Thymus (tissue), 11 donors: ENCODE measurements around the gene CLNK. TPM values are rescaled to one million over a fixed set of nuclear protein-coding genes. Genes with fewer than 3 reads are reported as not detected.
A peak's percentile ranks its signal among the peaks of the same experiment; 100 is the strongest.

Experiments used
- DNase-seq, 9 donors: peaks; one replicate each; pipeline ENCODE4 v3.0.0-alpha.2; 2013; ENCODE audit warnings: low spot score in 9 of 9, low read depth in 6 of 9, missing footprints in 1 of 9
- H3K27ac ChIP-seq, 2 donors: one replicate each; pipeline ENCODE4 v1.5.1; 2013; ENCODE audit warnings: control low read depth in 1 of 2, low read depth in 1 of 2, low read length in 1 of 2, mild to moderate bottlenecking in 1 of 2, moderate library complexity in 1 of 2
- H3K27me3 ChIP-seq, 2 donors: one replicate each; pipeline ENCODE4 v1.5.1; 2013; ENCODE audit warnings: low read length in 1 of 2; ENCODE audit not compliant: control insufficient read depth in 2 of 2, insufficient read depth in 1 of 2
- H3K36me3 ChIP-seq, 2 donors: one replicate each; pipeline ENCODE4 v1.5.1; 2013; ENCODE audit warnings: low read length in 1 of 2, mild to moderate bottlenecking in 1 of 2, moderate library complexity in 1 of 2; ENCODE audit not compliant: control insufficient read depth in 2 of 2, insufficient read depth in 2 of 2
- H3K4me1 ChIP-seq, 2 donors: one replicate each; pipeline ENCODE4 v1.5.1; 2013; ENCODE audit warnings: low read length in 2 of 2; ENCODE audit not compliant: control insufficient read depth in 2 of 2, insufficient read depth in 2 of 2
- H3K4me3 ChIP-seq, 2 donors: one replicate each; pipeline ENCODE4 v1.5.1; 2013; ENCODE audit warnings: low read length in 2 of 2, control low read depth in 1 of 2, mild to moderate bottlenecking in 1 of 2
- H3K9me3 ChIP-seq, 2 donors: one replicate each; pipeline ENCODE4 v1.5.1; 2013; ENCODE audit warnings: low read length in 1 of 2, mild to moderate bottlenecking in 1 of 2; ENCODE audit not compliant: control insufficient read depth in 2 of 2, insufficient read depth in 1 of 2
- WGBS: extraction: QIAGEN DNeasy Blood & Tissue Kit; methylation state at CpG from one replicate; pipeline ENCODE4 v1.1.7; 2013; 5-methylcytosine and 5-hydroxymethylcytosine counted together
- polyA plus RNA-seq: library from polyadenylated mRNA; stranded (reverse); fragments of 200-250 nt; gene quantifications from one replicate; pipeline ENCODE4 v1.2.3, GENCODE V29; 2013
- total RNA-seq: library from RNA; stranded (reverse); fragments of 120-200 nt; gene quantifications from one replicate; pipeline ENCODE4 v1.2.4, GENCODE V29; 2013
- donor health status: healthy.

CLNK gene
- total and polyA plus RNA-seq, 2 donors = 1.9 to 2.6 TPM

GRCh38 chr4:10552591-10553280 lies 131.8 kb downstream of the CLNK start:
- Histone ChIP-seq H3K27ac (no peak overlapping the region), H3K27me3 (no peaks in the 10 kb centered on the region), H3K9me3 (no peaks in the 10 kb centered on the region), H3K4me3 (no peak overlapping the region), H3K4me1 (peaks cover 0 to 3% of the 10 kb centered on the region in 2 donors), H3K36me3 (no peaks in the 10 kb centered on the region)
- WGBS = 86% methylated on average over 13 of the region's 13 CpGs
- no peak for DNase-seq

GRCh38 chr4:10535912-10536311 lies 148.7 kb downstream of the CLNK start:
- Histone ChIP-seq H3K9me3 (no peaks in the 10 kb centered on the region), H3K27me3 (no peaks in the 10 kb centered on the region), H3K4me1 (no peaks in the 10 kb centered on the region), H3K27ac (no peak overlapping the region), H3K4me3 (no peak overlapping the region), H3K36me3 (no peaks in the 10 kb centered on the region)
- DNase-seq = no peak
- 87% methylated on average over 5 of the region's 5 CpGs for WGBS

- Histone ChIP-seq H3K4me1 (no peaks in the 10 kb centered on the region), H3K36me3 (no peaks in the 10 kb centered on the region), H3K27ac (no peak overlapping the region), H3K9me3 (no peaks in the 10 kb centered on the region), H3K4me3 (no peak overlapping the region), H3K27me3 (no peaks in the 10 kb centered on the region)
- 95% methylated on average over 6 of the region's 6 CpGs for WGBS
- no peak for DNase-seq
Measured at GRCh38 chr4:10534820-10535219, 149.7 kb downstream of the CLNK start.

- no peak for DNase-seq
- Histone ChIP-seq H3K36me3 (no peaks in the 10 kb centered on the region), H3K27ac (no peak overlapping the region), H3K27me3 (no peaks in the 10 kb centered on the region), H3K9me3 (no peaks in the 10 kb centered on the region), H3K4me1 (no peaks in the 10 kb centered on the region), H3K4me3 (no peak overlapping the region)
- 92% methylated on average over 2 of the region's 2 CpGs for WGBS
Measured at GRCh38 chr4:10532155-10532554, 152.4 kb downstream of the CLNK start.

- peak in 1 of 9 donors; percentile 22 for DNase-seq
- Histone ChIP-seq H3K4me1 (no peaks in the 10 kb centered on the region), H3K27me3 (no peaks in the 10 kb centered on the region), H3K4me3 (no peak overlapping the region), H3K27ac (no peak overlapping the region), H3K9me3 (no peaks in the 10 kb centered on the region), H3K36me3 (no peaks in the 10 kb centered on the region)
- WGBS = 90% methylated on average over 11 of the region's 11 CpGs
Measured at GRCh38 chr4:10530137-10530786, 154.3 kb downstream of the CLNK start.

GRCh38 chr4:10529291-10530136 lies 155.1 kb downstream of the CLNK start:
- WGBS = 94% methylated on average over 2 of the region's 2 CpGs
- no peaks in the 10 kb centered on the region for H3K27me3 ChIP-seq
- no peaks in the 10 kb centered on the region for H3K9me3 ChIP-seq
- no peaks in the 10 kb centered on the region for H3K36me3 ChIP-seq
- no peaks in the 10 kb centered on the region for H3K4me1 ChIP-seq
- DNase-seq = no peak
- H3K27ac ChIP-seq = no peak overlapping the region
- no peak overlapping the region for H3K4me3 ChIP-seq

GRCh38 chr4:10527438-10527837 lies 157.1 kb downstream of the CLNK start:
- H3K4me1 ChIP-seq = no peaks in the 10 kb centered on the region
- no peak overlapping the region for H3K27ac ChIP-seq
- WGBS = 93% methylated on average over 3 of the region's 3 CpGs
- no peak overlapping the region for H3K4me3 ChIP-seq
- no peaks in the 10 kb centered on the region for H3K36me3 ChIP-seq
- H3K27me3 ChIP-seq = no peaks in the 10 kb centered on the region
- no peaks in the 10 kb centered on the region for H3K9me3 ChIP-seq
- no peak for DNase-seq

- H3K27me3 ChIP-seq = no peaks in the 10 kb centered on the region
- WGBS = 92% methylated on average over 12 of the region's 12 CpGs
- no peak overlapping the region for H3K27ac ChIP-seq
- DNase-seq = no peak
- no peaks in the 10 kb centered on the region for H3K4me1 ChIP-seq
- H3K9me3 ChIP-seq = no peaks in the 10 kb centered on the region
- H3K4me3 ChIP-seq = no peak overlapping the region
- no peaks in the 10 kb centered on the region for H3K36me3 ChIP-seq
Measured at GRCh38 chr4:10526429-10527222, 157.9 kb downstream of the CLNK start.
